Measurements from ENCODE around the gene CHRNB4.

Gene CHRNB4

DNA sequence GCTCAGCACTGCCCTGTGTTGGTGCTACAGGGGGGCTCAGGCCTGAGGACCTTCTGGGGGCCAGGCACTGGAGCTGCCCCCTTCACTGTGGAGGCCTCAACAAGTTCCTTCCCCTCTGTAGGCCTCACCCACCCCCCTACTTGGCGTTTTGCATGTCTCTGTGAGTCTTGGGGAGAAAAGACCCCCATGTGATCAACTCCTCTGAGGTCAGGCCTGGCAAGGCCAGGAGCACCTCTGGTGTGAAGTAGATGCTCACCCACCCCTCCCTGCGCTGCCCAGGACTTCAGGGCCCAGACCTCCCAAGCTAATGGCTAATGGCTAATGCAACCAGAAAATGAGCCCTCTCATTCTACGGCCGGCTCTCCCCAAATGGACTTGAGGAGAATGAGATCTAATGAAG lies 34.2 kb upstream of the CHRNB4 start:
- no peak overlapping the region for H3K4me3 ChIP-seq (replicated peaks; ENCODE audit: low read depth, low read length)
- no peak for DNase-seq (ENCODE audit: low read depth)
- no peak for TF ChIP-seq CTCF (IDR thresholded peaks at IDR 0.05; ENCODE audit: low read length, missing control alignments)

GRCh38 chr15:78673917-78674444 lies 33.0 kb upstream of the CHRNB4 start:
- no peak for TF ChIP-seq CTCF (IDR thresholded peaks at IDR 0.05; ENCODE audit: low read length, missing control alignments)
- no peak for DNase-seq (ENCODE audit: low read depth)
- no peak overlapping the region for H3K4me3 ChIP-seq (replicated peaks; ENCODE audit: low read depth, low read length)

GRCh38 chr15:78673476-78673875 lies 32.5 kb upstream of the CHRNB4 start:
- no peak for TF ChIP-seq CTCF (IDR thresholded peaks at IDR 0.05; ENCODE audit: low read length, missing control alignments)
- H3K4me3 ChIP-seq (replicated peaks; ENCODE audit: low read depth, low read length): no peak overlapping the region
- DNase-seq (ENCODE audit: low read depth): no peak

- no peak for DNase-seq (ENCODE audit: low read depth)
- no peak overlapping the region for H3K4me3 ChIP-seq (replicated peaks; ENCODE audit: low read depth, low read length)
- TF ChIP-seq CTCF (IDR thresholded peaks at IDR 0.05; ENCODE audit: low read length, missing control alignments): no peak
Measured at GRCh38 chr15:78672285-78673014, 31.4 kb upstream of the CHRNB4 start.

DNA sequence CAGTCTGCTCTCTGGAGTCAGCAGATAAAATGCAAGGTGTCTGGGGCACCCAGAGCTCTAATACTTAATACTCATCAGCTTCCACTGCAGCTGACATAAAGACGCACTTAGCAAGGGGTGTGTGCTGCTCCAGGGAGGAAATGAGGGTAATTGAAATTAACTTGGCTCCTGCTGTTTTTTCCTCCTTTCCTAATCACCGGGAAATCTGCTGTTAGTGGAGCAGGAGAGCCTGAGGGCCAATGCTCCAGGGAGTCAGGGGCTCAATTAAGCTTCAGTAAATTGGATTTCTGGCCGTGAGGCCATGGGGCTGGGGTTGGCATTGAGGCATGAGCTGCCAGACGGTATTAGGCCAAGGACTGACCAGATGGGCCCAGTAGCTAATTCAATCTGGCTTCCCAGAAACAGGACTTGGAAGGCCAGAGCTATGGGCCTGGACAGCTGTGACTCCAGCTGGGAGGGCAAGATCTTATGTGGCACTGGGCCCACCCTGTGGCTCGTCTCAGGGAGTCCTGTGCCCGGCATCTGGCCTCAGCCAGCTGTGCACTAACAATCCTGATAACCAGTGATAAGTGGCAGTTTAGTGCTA lies 30.7 kb upstream of the CHRNB4 start:
- DNase-seq (ENCODE audit: low read depth): no peak
- TF ChIP-seq CTCF (IDR thresholded peaks at IDR 0.05; ENCODE audit: low read length, missing control alignments): no peak
- no peak overlapping the region for H3K4me3 ChIP-seq (replicated peaks; ENCODE audit: low read depth, low read length)

- DNase-seq (ENCODE audit: low read depth): no peak
- H3K4me3 ChIP-seq (replicated peaks; ENCODE audit: low read depth, low read length): no peak overlapping the region
- no peak for TF ChIP-seq CTCF (IDR thresholded peaks at IDR 0.05; ENCODE audit: low read length, missing control alignments)
Measured at GRCh38 chr15:78668987-78669386, 28.0 kb upstream of the CHRNB4 start.
